ENCODE results near the gene OPCML. TPM values are rescaled to one million over a fixed set of nuclear protein-coding genes. Genes with fewer than 3 reads are reported as not detected.

The OPCML gene
- total RNA-seq, 1 experiment from 2014 or later = 0.13 TPM

GRCh38 chr11:133343951-133344350 lies 188.3 kb downstream of the OPCML start:
- Histone ChIP-seq H3K4me1 (ENCODE audit: insufficient read depth, low read length, poor library complexity, severe bottlenecking) (no peaks in the 10 kb centered on the region), H3K9me3 (ENCODE audit: low read depth, low read length, poor library complexity, severe bottlenecking) (peaks cover 24% of the 10 kb centered on the region), H3K27ac (ENCODE audit: low read depth, low read length, poor library complexity, severe bottlenecking) (no peak overlapping the region), H3K36me3 (ENCODE audit: insufficient read depth, low read length, poor library complexity, severe bottlenecking) (no peaks in the 10 kb centered on the region), H3K27me3 (replicated peaks; ENCODE audit: insufficient read depth, low read depth, low read length, poor library complexity) (no peaks in the 10 kb centered on the region), H3K4me3 (ENCODE audit: low read depth, low read length, poor library complexity, severe bottlenecking) (no peak overlapping the region)
- peak; percentile 2 for DNase-seq (ENCODE audit: low spot score)
- no peak for TF ChIP-seq EZH2 (IDR thresholded peaks at IDR 0.05; ENCODE audit: borderline replicate concordance, low read depth, low read length, poor library complexity, severe bottlenecking)
- TF ChIP-seq CTCF (conservative IDR thresholded peaks at IDR 0.05; ENCODE audit: low read depth, low read length) = no peak
- POLR2A ChIA-PET (ENCODE audit: low non-redundant PET) = no interaction called here
- BruUV-seq (replicated peaks) = no TSS peak
- CTCF ChIA-PET = no interaction called here
- intact Hi-C loops (cut with micrococcal nuclease; ENCODE audit: unreplicated experiment) = no loop called here

GRCh38 chr11:133339495-133340140 lies 192.7 kb downstream of the OPCML start:
- CTCF ChIA-PET = no interaction called here
- POLR2A ChIA-PET (ENCODE audit: low non-redundant PET) = no interaction called here

GRCh38 chr11:133338588-133338987 lies 193.7 kb downstream of the OPCML start:
- CTCF ChIA-PET = no interaction called here
- no peaks in the 10 kb centered on the region for H3K4me1 ChIP-seq (ENCODE audit: insufficient read depth, low read length, poor library complexity, severe bottlenecking)

More at GRCh38 chr11:133339495-133340140, 192.7 kb downstream of the OPCML start:
- Histone ChIP-seq H3K27me3 (replicated peaks; ENCODE audit: insufficient read depth, low read depth, low read length, poor library complexity) (no peaks in the 10 kb centered on the region), H3K36me3 (ENCODE audit: insufficient read depth, low read length, poor library complexity, severe bottlenecking) (no peaks in the 10 kb centered on the region), H3K9me3 (ENCODE audit: low read depth, low read length, poor library complexity, severe bottlenecking) (peaks cover 28% of the 10 kb centered on the region), H3K27ac (ENCODE audit: low read depth, low read length, poor library complexity, severe bottlenecking) (no peak overlapping the region), H3K4me1 (ENCODE audit: insufficient read depth, low read length, poor library complexity, severe bottlenecking) (no peaks in the 10 kb centered on the region), H3K4me3 (ENCODE audit: low read depth, low read length, poor library complexity, severe bottlenecking) (no peak overlapping the region)
- DNase-seq (ENCODE audit: low spot score) = no peak
- BruUV-seq (replicated peaks) = no TSS peak
- TF ChIP-seq EZH2 (IDR thresholded peaks at IDR 0.05; ENCODE audit: borderline replicate concordance, low read depth, low read length, poor library complexity, severe bottlenecking) (no peak), CTCF (conservative IDR thresholded peaks at IDR 0.05; ENCODE audit: low read depth, low read length) (no peak)
- intact Hi-C loops (cut with micrococcal nuclease; ENCODE audit: unreplicated experiment) = no loop called here

More at GRCh38 chr11:133338588-133338987, 193.7 kb downstream of the OPCML start:
- no TSS peak for BruUV-seq (replicated peaks)
- no peaks in the 10 kb centered on the region for H3K27me3 ChIP-seq (replicated peaks; ENCODE audit: insufficient read depth, low read depth, low read length, poor library complexity)
- no peak overlapping the region for H3K4me3 ChIP-seq (ENCODE audit: low read depth, low read length, poor library complexity, severe bottlenecking)
- H3K27ac ChIP-seq (ENCODE audit: low read depth, low read length, poor library complexity, severe bottlenecking) = no peak overlapping the region
- H3K36me3 ChIP-seq (ENCODE audit: insufficient read depth, low read length, poor library complexity, severe bottlenecking) = no peaks in the 10 kb centered on the region
- POLR2A ChIA-PET (ENCODE audit: low non-redundant PET) = no interaction called here
- H3K9me3 ChIP-seq (ENCODE audit: low read depth, low read length, poor library complexity, severe bottlenecking) = peaks cover 32% of the 10 kb centered on the region
- no peak for DNase-seq (ENCODE audit: low spot score)
- intact Hi-C loops (cut with micrococcal nuclease; ENCODE audit: unreplicated experiment) = no loop called here
- TF ChIP-seq CTCF (conservative IDR thresholded peaks at IDR 0.05; ENCODE audit: low read depth, low read length) (no peak), EZH2 (IDR thresholded peaks at IDR 0.05; ENCODE audit: borderline replicate concordance, low read depth, low read length, poor library complexity, severe bottlenecking) (no peak)

Data from A673 (cell line).